Muscle layer of colon (tissue), 2 donors: Measurements from ENCODE around the gene PTPRH.

Experiments
- H3K27ac ChIP-seq: one replicate; pipeline ENCODE4 v1.7.0; 2013; ENCODE audit warnings: low read depth, mild to moderate bottlenecking, low read length, moderate library complexity
- H3K27me3 ChIP-seq, 2 donors: one replicate each; pipeline ENCODE4 v1.7.0; 2013; ENCODE audit warnings: low read length in 2 of 2, mild to moderate bottlenecking in 2 of 2; ENCODE audit not compliant: insufficient read depth in 2 of 2, control insufficient read depth in 1 of 2
- H3K36me3 ChIP-seq: one replicate; pipeline ENCODE4 v1.7.0; 2013; ENCODE audit warnings: mild to moderate bottlenecking, low read length; ENCODE audit not compliant: insufficient read depth
- H3K4me1 ChIP-seq: one replicate; pipeline ENCODE4 v1.7.0; 2013; ENCODE audit warnings: mild to moderate bottlenecking, low read length; ENCODE audit not compliant: insufficient read depth
- H3K4me3 ChIP-seq, 2 donors: one replicate each; pipeline ENCODE4 v1.7.0; 2013; ENCODE audit warnings: low read length in 2 of 2, low read depth in 1 of 2, mild to moderate bottlenecking in 1 of 2, moderate library complexity in 1 of 2
- H3K9ac ChIP-seq: one replicate; pipeline ENCODE4 v1.7.0; 2013; ENCODE audit warnings: low read length
- H3K9me3 ChIP-seq: one replicate; pipeline ENCODE4 v1.7.0; 2013; ENCODE audit warnings: mild to moderate bottlenecking, low read length
- donor health status: abdominal sarcoma.
- donor health status: Adenocarcinoma of cecum.

The PTPRH gene

DNA sequence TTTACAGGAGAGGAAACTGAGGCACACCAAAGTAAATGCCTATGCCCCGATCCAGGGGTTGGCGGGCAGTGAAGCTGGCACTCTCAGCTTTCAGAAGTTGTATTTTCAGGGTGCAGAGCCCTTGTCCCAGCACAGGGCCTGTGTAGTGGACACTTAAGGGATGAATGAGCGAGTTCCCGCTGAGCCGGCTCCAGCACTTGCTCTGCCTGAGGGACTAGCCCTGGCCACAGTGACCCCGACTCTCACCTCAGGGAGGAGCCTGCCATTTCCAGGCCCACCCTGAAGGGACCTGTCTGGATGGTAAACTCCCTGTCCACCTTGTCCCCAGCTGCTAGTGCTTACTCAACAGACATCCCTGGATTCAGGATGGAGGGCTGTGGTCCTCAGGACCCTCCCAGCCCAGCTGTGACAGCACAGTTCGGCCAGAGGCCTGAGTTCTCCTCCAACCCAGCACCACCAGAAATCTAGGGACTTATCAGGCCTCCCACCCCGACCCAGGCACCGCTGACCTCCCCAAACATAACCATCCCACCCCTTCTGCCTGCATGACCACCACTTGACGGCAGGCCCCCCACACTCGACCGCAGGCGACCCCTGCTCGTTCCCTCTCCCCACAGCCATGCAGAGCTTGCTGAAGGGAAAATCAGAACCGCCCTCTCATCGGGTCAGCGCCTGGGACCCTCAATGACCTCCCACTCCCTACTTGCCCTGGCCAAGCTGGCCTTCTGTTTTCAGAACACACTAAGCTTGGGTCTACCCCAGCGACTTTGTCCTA, 41.1 kb upstream of the PTPRH start:
- H3K27ac ChIP-seq = no peak overlapping the region
- H3K9ac ChIP-seq = no peak overlapping the region
- H3K27me3 ChIP-seq = no peaks in the 10 kb centered on the region
- H3K4me1 ChIP-seq = peaks cover 23% of the 10 kb centered on the region
- no peaks in the 10 kb centered on the region for H3K9me3 ChIP-seq
- H3K4me3 ChIP-seq = no peak overlapping the region
- H3K36me3 ChIP-seq = peaks cover 8% of the 10 kb centered on the region

- Histone ChIP-seq H3K9me3 (no peaks in the 10 kb centered on the region), H3K36me3 (peaks cover 12% of the 10 kb centered on the region), H3K4me1 (peaks cover 17% of the 10 kb centered on the region), H3K27ac (no peak overlapping the region), H3K9ac (no peak overlapping the region), H3K27me3 (no peaks in the 10 kb centered on the region), H3K4me3 (no peak overlapping the region)
Observed at GRCh38 chr19:55249841-55250240, 40.5 kb upstream of the PTPRH start.

GRCh38 chr19:55248704-55249103, 39.4 kb upstream of the PTPRH start:
- Histone ChIP-seq H3K4me3 (no peak overlapping the region), H3K27me3 (no peaks in the 10 kb centered on the region), H3K4me1 (peaks cover 9% of the 10 kb centered on the region), H3K9ac (no peak overlapping the region), H3K27ac (no peak overlapping the region), H3K9me3 (no peaks in the 10 kb centered on the region), H3K36me3 (peaks cover 23% of the 10 kb centered on the region)

GRCh38 chr19:55248166-55248675, 38.9 kb upstream of the PTPRH start:
- Histone ChIP-seq H3K9me3 (no peaks in the 10 kb centered on the region), H3K4me3 (no peak overlapping the region), H3K4me1 (peaks cover 9% of the 10 kb centered on the region), H3K27ac (no peak overlapping the region), H3K9ac (no peak overlapping the region), H3K36me3 (peaks cover 24% of the 10 kb centered on the region), H3K27me3 (no peaks in the 10 kb centered on the region)

GRCh38 chr19:55247621-55248099, 38.4 kb upstream of the PTPRH start:
- Histone ChIP-seq H3K27ac (no peak overlapping the region), H3K36me3 (peaks cover 27% of the 10 kb centered on the region), H3K4me1 (peaks cover 9% of the 10 kb centered on the region), H3K27me3 (no peaks in the 10 kb centered on the region), H3K9ac (no peak overlapping the region), H3K4me3 (no peak overlapping the region), H3K9me3 (no peaks in the 10 kb centered on the region)

DNA sequence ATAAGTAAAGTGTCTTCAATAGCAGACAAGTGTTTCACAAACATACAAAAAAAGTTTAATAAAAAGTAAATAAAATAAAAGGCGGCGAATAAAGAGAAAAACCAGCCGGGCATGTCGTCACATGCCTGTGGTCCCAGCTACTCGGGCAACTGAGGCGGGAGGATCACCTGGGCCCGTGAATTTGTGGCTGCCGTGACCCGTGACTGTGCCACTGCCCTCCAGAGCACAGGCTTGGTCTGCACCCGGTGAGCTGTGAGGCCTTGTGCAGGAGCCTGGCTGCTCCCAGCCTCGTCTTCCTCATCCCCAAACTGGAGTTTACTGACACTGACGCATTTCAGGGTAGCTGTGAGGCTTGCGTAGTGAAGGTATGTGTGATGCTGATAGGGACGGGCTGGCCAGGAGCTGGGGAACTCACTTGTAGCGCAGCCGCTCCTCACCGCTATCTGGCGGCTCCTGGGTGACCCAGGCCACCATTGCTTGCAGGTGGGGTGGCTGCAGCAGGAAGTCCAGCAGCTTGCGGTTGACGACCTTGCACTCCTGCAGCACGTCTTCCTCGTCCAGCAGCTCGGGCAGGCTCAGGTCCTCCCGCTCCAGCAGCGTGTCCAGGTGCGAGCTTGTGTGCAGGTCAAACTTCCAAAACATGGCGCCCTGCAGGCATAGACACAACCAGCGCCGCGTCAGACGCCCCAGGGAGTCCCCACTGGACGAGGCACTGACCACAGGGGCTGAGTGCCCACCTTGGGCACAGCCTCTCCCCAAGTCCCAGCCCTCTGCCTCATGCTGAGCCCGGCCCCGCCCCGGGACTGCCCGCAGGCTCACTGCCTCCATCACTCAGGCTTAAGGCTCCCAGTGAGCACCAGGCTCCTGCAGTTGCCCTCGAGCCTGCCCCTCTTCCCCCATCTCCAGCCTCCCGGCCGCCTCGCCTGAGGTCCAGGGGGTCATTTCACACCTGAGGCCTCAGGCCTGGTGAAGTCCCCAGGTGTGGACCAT, 37.5 kb upstream of the PTPRH start:
- H3K9ac ChIP-seq = no peak overlapping the region
- no peak overlapping the region for H3K27ac ChIP-seq
- peaks cover 36% of the 10 kb centered on the region for H3K36me3 ChIP-seq
- no peak overlapping the region for H3K4me3 ChIP-seq
- H3K9me3 ChIP-seq = no peaks in the 10 kb centered on the region
- H3K4me1 ChIP-seq = peaks cover 9% of the 10 kb centered on the region
- no peaks in the 10 kb centered on the region for H3K27me3 ChIP-seq

DNA sequence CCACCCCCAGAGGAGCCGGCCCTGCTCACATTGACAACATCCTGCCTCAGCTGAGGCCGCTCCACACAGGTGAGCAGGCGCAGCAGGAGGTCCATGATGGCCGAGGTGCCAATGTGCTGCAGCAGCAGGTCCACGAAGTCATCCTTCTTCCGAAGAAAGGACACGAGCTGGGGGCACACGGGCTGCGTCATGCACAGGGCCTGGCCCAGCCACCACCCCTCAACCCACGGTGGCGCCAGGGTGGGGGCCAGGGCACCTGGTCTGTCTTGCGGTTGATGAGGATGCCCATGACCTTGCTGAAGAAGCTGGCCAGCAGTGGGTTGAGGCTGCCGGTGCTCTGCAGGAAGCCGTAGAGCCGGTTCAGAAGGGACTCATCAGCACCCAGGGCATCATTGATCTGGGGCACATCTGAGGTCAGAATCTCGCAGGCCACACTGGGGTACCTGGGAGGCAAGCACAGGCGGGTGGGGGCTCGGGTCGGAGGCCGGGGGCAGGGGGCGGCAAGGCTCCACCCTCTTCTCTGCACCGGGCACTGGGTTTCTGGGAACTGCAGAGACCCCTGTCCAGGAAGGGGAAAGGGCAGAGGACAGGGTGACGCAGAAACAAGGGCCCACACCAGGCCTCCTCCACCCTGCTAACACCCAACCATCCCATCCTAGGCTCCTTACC, 36.1 kb upstream of the PTPRH start:
- H3K27me3 ChIP-seq = no peaks in the 10 kb centered on the region
- no peak overlapping the region for H3K27ac ChIP-seq
- no peak overlapping the region for H3K4me3 ChIP-seq
- no peaks in the 10 kb centered on the region for H3K9me3 ChIP-seq
- H3K36me3 ChIP-seq = peaks cover 47% of the 10 kb centered on the region
- H3K9ac ChIP-seq = no peak overlapping the region
- peaks cover 9% of the 10 kb centered on the region for H3K4me1 ChIP-seq

DNA sequence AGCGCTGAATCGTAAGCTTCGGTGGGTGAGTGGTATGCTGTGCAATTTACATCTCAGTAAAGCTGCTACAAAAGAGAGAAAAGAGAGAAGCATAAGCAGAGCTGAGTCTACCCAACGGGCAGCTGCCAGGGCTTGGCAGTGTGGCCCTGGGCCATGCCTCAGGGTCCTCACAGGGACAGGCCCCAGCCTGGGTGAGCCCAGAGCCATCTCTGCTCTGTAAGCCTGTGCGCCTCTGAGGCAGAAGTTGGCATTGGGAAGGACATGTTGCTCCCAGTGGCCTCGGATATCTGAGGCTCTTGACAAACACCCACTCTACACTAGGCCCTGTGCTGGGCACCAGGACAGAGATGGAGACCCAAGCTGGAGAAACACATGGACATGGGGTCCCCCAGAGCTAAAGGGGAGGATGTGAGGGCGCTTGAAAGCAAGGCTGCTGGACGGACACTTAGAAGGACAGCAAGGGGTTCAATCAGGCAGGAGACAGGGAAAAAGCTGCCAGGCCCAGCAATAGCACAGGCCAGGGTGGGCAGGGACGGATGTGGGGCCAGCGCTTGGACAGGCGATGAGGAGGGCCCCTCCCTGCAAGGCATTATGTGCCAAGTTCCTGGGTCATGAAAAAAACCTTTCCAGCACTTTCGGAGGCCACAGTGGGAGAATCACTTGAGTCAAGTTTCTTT, 34.8 kb upstream of the PTPRH start:
- Histone ChIP-seq H3K27me3 (no peaks in the 10 kb centered on the region), H3K4me3 (no peak overlapping the region), H3K36me3 (peaks cover 60% of the 10 kb centered on the region), H3K27ac (no peak overlapping the region), H3K4me1 (peaks cover 9% of the 10 kb centered on the region), H3K9me3 (no peaks in the 10 kb centered on the region), H3K9ac (no peak overlapping the region)

DNA sequence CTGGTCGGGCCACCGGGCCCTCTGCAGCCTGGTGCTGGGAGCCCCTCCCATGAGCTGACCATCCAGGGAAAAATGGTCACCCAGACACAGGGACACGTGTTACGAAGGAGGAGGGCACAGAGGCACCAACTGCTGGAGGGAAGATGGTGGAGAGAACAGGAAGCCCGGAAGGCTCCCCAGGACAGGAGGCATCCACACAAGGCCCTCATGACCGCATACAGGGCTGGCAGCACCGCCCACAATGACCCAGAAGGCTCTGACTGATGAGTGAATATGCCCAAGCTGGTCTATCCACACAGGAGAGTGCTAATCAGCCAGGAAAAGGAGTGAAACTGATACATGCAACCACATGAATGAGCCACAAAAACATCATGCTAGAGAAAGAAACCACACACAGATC, 33.2 kb upstream of the PTPRH start:
- no peaks in the 10 kb centered on the region for H3K9me3 ChIP-seq
- H3K9ac ChIP-seq = no peak overlapping the region
- no peaks in the 10 kb centered on the region for H3K4me1 ChIP-seq
- no peaks in the 10 kb centered on the region for H3K27me3 ChIP-seq
- H3K27ac ChIP-seq = no peak overlapping the region
- no peak overlapping the region for H3K4me3 ChIP-seq
- peaks cover 72% of the 10 kb centered on the region for H3K36me3 ChIP-seq

DNA sequence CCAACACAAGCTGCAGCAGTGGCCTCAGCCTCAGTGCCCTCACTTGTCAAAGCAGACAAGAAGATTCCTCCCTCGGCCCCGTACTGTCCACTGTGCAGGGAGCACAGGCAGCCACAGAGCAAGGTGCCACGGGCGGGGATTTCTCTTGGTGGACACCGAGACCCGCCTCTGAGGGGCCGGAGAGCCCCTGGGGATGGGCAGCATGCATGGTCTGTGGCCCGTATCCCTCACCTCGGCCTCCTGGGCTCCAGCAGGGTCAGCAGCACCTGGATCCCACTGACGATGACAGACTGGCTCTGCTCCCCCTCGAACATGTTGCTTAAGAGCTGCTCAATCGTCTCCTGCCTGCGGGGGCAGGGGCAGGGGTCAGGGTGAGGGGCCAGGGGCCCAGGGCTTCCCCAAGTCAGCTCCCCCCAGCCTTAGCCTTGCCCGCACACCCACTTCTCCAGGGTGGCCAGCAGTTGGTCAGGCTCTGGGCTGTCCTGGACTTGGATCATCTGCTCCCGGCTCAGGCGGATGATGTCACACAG, 32.7 kb upstream of the PTPRH start:
- Histone ChIP-seq H3K27me3 (no peaks in the 10 kb centered on the region), H3K27ac (no peak overlapping the region), H3K36me3 (peaks cover 77% of the 10 kb centered on the region)

More for the DNA sequence above, 32.7 kb upstream of the PTPRH start:
- Histone ChIP-seq H3K9me3 (no peaks in the 10 kb centered on the region), H3K9ac (no peak overlapping the region), H3K4me3 (no peak overlapping the region), H3K4me1 (no peaks in the 10 kb centered on the region)
